HepG2 (cell line): ENCODE results near the gene ZNF562. TPM values are rescaled to one million over a fixed set of nuclear protein-coding genes. Genes with fewer than 3 reads are reported as not detected.

ENCODE experiments used
- ATAC-seq: fragments of 200-7000 bp; cut with Tn5 transposase; 3 replicates; pipeline ENCODE4 v1.9.1; 2020; ENCODE audit warnings: mild to moderate bottlenecking, moderate library complexity
- BruUV-seq: library from RNA; stranded (reverse); fragments of 400-500 nt; replicated peaks from 2 replicates; lab custom pipeline; 2021; lab: Mats Ljungman, UMichigan
- CTCF ChIA-PET: fragments of 300-600 bp; formaldehyde crosslinking; extraction: SDS; loops from one replicate; lab custom pipeline; 2021; ENCODE audit warnings: low total read pairs, inconsistent platforms, low intra/inter-chr PET ratio; lab: Yijun Ruan, JAX
- POLR2A ChIA-PET: fragments of 350-600 bp; sonication (Branson Sonifier 250); formaldehyde crosslinking; loops from one replicate; lab custom pipeline; 2020; ENCODE audit warnings: antibody characterized with exemption, inconsistent platforms; lab: Yijun Ruan, JAX
- DNase-seq: peaks from one replicate; pipeline ENCODE4 v3.0.0-alpha.2; 2015; ENCODE audit warnings: low spot score
- FAIRE-seq: peaks from 3 replicates; lab custom pipeline; 2011; peaks lifted over from hg19 to GRCh38; lab: Jason Lieb, UNC
- H2AFZ ChIP-seq: one replicate; pipeline ENCODE4 v1.6.1; 2011; ENCODE audit warnings: low read length, inconsistent platforms
- H3K27ac ChIP-seq: fragments of 300-600 bp; 3 replicates; pipeline ENCODE4 v1.8.0; 2011; ENCODE audit warnings: mixed run types, mild to moderate bottlenecking, mixed read lengths, low read length, inconsistent platforms; ENCODE audit not compliant: insufficient read depth; ENCODE audit errors: extremely low read length
- H3K27me3 ChIP-seq, 2 experiments: fragments of 200-600 bp in 1 of 2; 2 replicates in 1 of 2; 3 replicates in 1 of 2; pipeline versions ENCODE4 v1.6.0 to v1.8.0; 2011; ENCODE audit warnings: low read length in 2 of 2, mild to moderate bottlenecking in 2 of 2, moderate library complexity in 2 of 2, inconsistent platforms in 1 of 2; ENCODE audit not compliant: insufficient read depth in 2 of 2, control insufficient read depth in 1 of 2
- H3K36me3 ChIP-seq, 2 experiments: fragments of 200-600 bp in 1 of 2; replicated peaks in 1 of 2; 2 replicates in 1 of 2; 3 replicates in 1 of 2; pipeline versions ENCODE4 v1.5.1 to v1.8.0; 2011; ENCODE audit warnings: low read length in 2 of 2, inconsistent platforms in 1 of 2; ENCODE audit not compliant: insufficient read depth in 2 of 2, control insufficient read depth in 1 of 2
- H3K4me1 ChIP-seq: 2 replicates; pipeline ENCODE4 v1.5.1; 2012; ENCODE audit warnings: low read length, inconsistent platforms; ENCODE audit not compliant: insufficient read depth
- H3K4me2 ChIP-seq: 2 replicates; pipeline ENCODE4 v1.6.0; 2011; ENCODE audit warnings: low read depth, low read length, inconsistent platforms
- H3K4me3 ChIP-seq, 3 experiments: fragments of 200-600 bp in 1 of 3; sonication (generic), shearing (Covaris generic) in 1 of 3; replicated peaks in 1 of 3; 2 replicates each; pipeline ENCODE4 v1.5.1; 2011 to 2016; ENCODE audit warnings: low read length in 3 of 3, inconsistent platforms in 2 of 3, low read depth in 2 of 3, mild to moderate bottlenecking in 2 of 3, control low read depth in 1 of 3, mixed read lengths in 1 of 3; ENCODE audit not compliant: insufficient read depth in 1 of 3
- H3K79me2 ChIP-seq: one replicate; pipeline ENCODE4 v1.6.1; 2011; ENCODE audit warnings: low read length, inconsistent platforms; ENCODE audit not compliant: insufficient read depth
- H3K9ac ChIP-seq: 2 replicates; pipeline ENCODE4 v1.6.0; 2011; ENCODE audit warnings: mild to moderate bottlenecking, low read depth, low read length, inconsistent platforms; ENCODE audit not compliant: insufficient read depth
- H3K9me3 ChIP-seq: 2 replicates; pipeline ENCODE4 v1.5.1; 2012; ENCODE audit warnings: mild to moderate bottlenecking, low read length
- H4K20me1 ChIP-seq: 2 replicates; pipeline ENCODE4 v1.6.0; 2011; ENCODE audit warnings: inconsistent platforms, mild to moderate bottlenecking, low read length, moderate library complexity; ENCODE audit not compliant: insufficient read depth
- ARID2 ChIP-seq: sonication (generic); formaldehyde crosslinking; IDR thresholded peaks from 2 replicates; pipeline ENCODE4 v1.8.1; 2022; ENCODE audit warnings: mild to moderate bottlenecking, missing genetic modification reagents, borderline replicate concordance
- CEBPG ChIP-seq: IDR thresholded peaks from 2 replicates; pipeline ENCODE4 v1.6.1; 2016
- FOXM1 ChIP-seq: sonication (generic); formaldehyde crosslinking; IDR thresholded peaks from 2 replicates; pipeline ENCODE4 v1.5.0; 2020; ENCODE audit warnings: missing genetic modification reagents
- IRF2 ChIP-seq: IDR thresholded peaks from 2 replicates; pipeline ENCODE4 v1.6.1; 2018; ENCODE audit warnings: missing genetic modification reagents, missing compliant biosample characterization
- KLF16 ChIP-seq, 2 experiments: sonication (generic) in 1 of 2; formaldehyde crosslinking in 1 of 2; IDR thresholded peaks; 2 replicates each; pipeline versions ENCODE4 v1.6.1 to v1.8.0; 2016 to 2023; ENCODE audit warnings: missing genetic modification reagents in 2 of 2, missing compliant biosample characterization in 1 of 2
- MAFG ChIP-seq: sonication (generic); formaldehyde crosslinking; IDR thresholded peaks from 2 replicates; pipeline ENCODE4 v1.5.1; 2020; ENCODE audit warnings: mild to moderate bottlenecking, missing genetic modification reagents
- MAX ChIP-seq: IDR thresholded peaks from 2 replicates; pipeline ENCODE4 v1.6.1; 2012; ENCODE audit warnings: inconsistent platforms
- PHF20 ChIP-seq: sonication (generic); formaldehyde crosslinking; IDR thresholded peaks from 2 replicates; pipeline ENCODE4 v1.5.0; 2020; ENCODE audit warnings: mild to moderate bottlenecking, missing genetic modification reagents
- SNAPC2 ChIP-seq: sonication (generic); formaldehyde crosslinking; IDR thresholded peaks from 2 replicates; pipeline ENCODE4 v1.8.1; 2022; ENCODE audit warnings: mild to moderate bottlenecking, missing genetic modification reagents
- TCF7L2 ChIP-seq: IDR thresholded peaks from 2 replicates; pipeline ENCODE4 v1.6.1; 2011; ENCODE audit warnings: mild to moderate bottlenecking, low read depth, low read length, moderate library complexity
- ZNF501 ChIP-seq: sonication (generic); formaldehyde crosslinking; IDR thresholded peaks from 2 replicates; pipeline ENCODE4 v1.5.1; 2020; ENCODE audit warnings: mild to moderate bottlenecking, moderate library complexity, missing genetic modification reagents
- ZNF652 ChIP-seq: IDR thresholded peaks from 2 replicates; pipeline ENCODE4 v1.6.1; 2016; ENCODE audit warnings: low read depth, borderline replicate concordance
- ZNF790 ChIP-seq: sonication (generic); formaldehyde crosslinking; IDR thresholded peaks from 2 replicates; pipeline ENCODE4 v1.8.0; 2022; ENCODE audit warnings: missing genetic modification reagents, mild to moderate bottlenecking, borderline replicate concordance
- ZNF792 ChIP-seq: IDR thresholded peaks from 2 replicates; pipeline ENCODE4 v1.6.1; 2016
- WGBS: methylation state at CpG from one replicate; pipeline ENCODE4 v1.1.6; 2017; ENCODE audit warnings: low lambda C conversion rate; 5-methylcytosine and 5-hydroxymethylcytosine counted together
- in situ Hi-C: cut with HindIII; loops from 2 replicates; pipeline ENCODE4 v1.10.0; 2017; ENCODE audit warnings: low pct_unique_long_range_greater_than_20kb; ENCODE audit not compliant: extremely low pct_ligation_motif_present
- intact Hi-C: fragments of 100-400 bp; cut with micrococcal nuclease; formaldehyde crosslinking; loops from one replicate; pipeline ENCODE4 v1.10.0; 2022; ENCODE audit not compliant: unreplicated experiment
- polyA plus RNA-seq, 8 experiments: library from polyadenylated mRNA; depleted of rRNA in 3 of 8; stranded (reverse) in 7 of 8; unstranded in 1 of 8; fragments of >200 nt; fragmentation: Illumina TruSeq in 4 of 8; extraction: Trizol in 4 of 8; gene quantifications; 2 replicates each; pipeline versions ENCODE4 v1.2.1 to v1.2.3, GENCODE V29; 2011 to 2016; ENCODE audit warnings: low read depth in 4 of 8, missing spikeins in 1 of 8, mixed read lengths in 1 of 8; ENCODE audit not compliant: insufficient read depth in 1 of 8
- total RNA-seq, 5 experiments: library from RNA; depleted of rRNA; stranded (reverse); fragments of >200 nt; fragmentation: Illumina TruSeq; extraction: Trizol; gene quantifications; 2 replicates each; pipeline ENCODE4 v1.2.3, GENCODE V29; 2016; ENCODE audit warnings: low read depth in 1 of 5

Gene ZNF562
- total and polyA plus RNA-seq, 2 of the 13 experiments (the other 11 are each of a cell fraction or from before 2014, with no cell fraction given), result 13.1 to 32.7 TPM

- in situ Hi-C loops, result no loop called here
- FAIRE-seq (no peak), ATAC-seq (no peak)
- Histone ChIP-seq H3K9ac (no peak overlapping the region), H2AFZ (no peak overlapping the region), H3K36me3 (peaks cover 0 to 15% of the 10 kb centered on the region in 2 experiments; a peak in 3 of 5 replicates), H3K27ac (no peak overlapping the region), H3K79me2 (no peaks in the 10 kb centered on the region), H3K9me3 (peaks cover 22% of the 10 kb centered on the region)
- TF ChIP-seq IRF2 (CRISPR knock-in tag) (no peak), PHF20 (CRISPR knock-in tag) (no peak), MAFG (CRISPR knock-in tag) (no peak), ZNF792 (no peak), TCF7L2 (no peak), CEBPG (CRISPR knock-in tag) (no peak), ARID2 (CRISPR knock-in tag) (no peak), SNAPC2 (CRISPR knock-in tag) (no peak), ZNF652 (CRISPR knock-in tag) (no peak), ZNF790 (CRISPR knock-in tag) (no peak), FOXM1 (CRISPR knock-in tag) (no peak), MAX (no peak), KLF16 (CRISPR knock-in tag; IDR thresholded peaks at IDR 0.05) (no peak), ZNF501 (CRISPR knock-in tag) (no peak)
- TF ChIP-seq, all 625 proteins: peak for 0
- Histone ChIP-seq H3K4me1 (no peaks in the 10 kb centered on the region), H3K4me2 (no peak overlapping the region), H3K4me3 (no peak overlapping the region), H4K20me1 (no peaks in the 10 kb centered on the region), H3K27me3 (no peaks in the 10 kb centered on the region)
- ChIA-PET POLR2A (no interaction called here), CTCF (no interaction called here)
- no peak for DNase-seq
- WGBS, result 91% methylated on average over 1 of the region's 1 CpG
- intact Hi-C loops, result no loop called here
- no TSS peak for BruUV-seq
Observed at GRCh38 chr19:9640956-9641355, 33.9 kb downstream of the ZNF562 start.
